KOPT-K1 (cell line): ENCODE data around the gene EGFL8.
"Not testable (repeated sequence)": the region's sequence is repeated elsewhere in the genome, so short reads cannot be mapped to it uniquely, and the experiment has no call there.

ENCODE experiments used
- H3K27ac ChIP-seq: fragments of 200-600 bp; sonication (generic); 2 replicates; pipeline ENCODE4 v1.5.1; 2016; ENCODE audit warnings: antibody characterized with exemption, mild to moderate bottlenecking, low read depth, low read length; ENCODE audit not compliant: poor library complexity, severe bottlenecking
- H3K36me3 ChIP-seq: fragments of 200-600 bp; sonication (generic); 2 replicates; pipeline ENCODE4 v1.5.1; 2017; ENCODE audit warnings: antibody characterized with exemption, mild to moderate bottlenecking, low read length, moderate library complexity; ENCODE audit not compliant: insufficient read depth
- H3K9me3 ChIP-seq: fragments of 200-600 bp; sonication (generic); 2 replicates; pipeline ENCODE4 v1.5.1; 2017; ENCODE audit warnings: antibody characterized with exemption, low read length, mild to moderate bottlenecking; ENCODE audit not compliant: insufficient read depth, poor library complexity, severe bottlenecking

The EGFL8 gene

DNA sequence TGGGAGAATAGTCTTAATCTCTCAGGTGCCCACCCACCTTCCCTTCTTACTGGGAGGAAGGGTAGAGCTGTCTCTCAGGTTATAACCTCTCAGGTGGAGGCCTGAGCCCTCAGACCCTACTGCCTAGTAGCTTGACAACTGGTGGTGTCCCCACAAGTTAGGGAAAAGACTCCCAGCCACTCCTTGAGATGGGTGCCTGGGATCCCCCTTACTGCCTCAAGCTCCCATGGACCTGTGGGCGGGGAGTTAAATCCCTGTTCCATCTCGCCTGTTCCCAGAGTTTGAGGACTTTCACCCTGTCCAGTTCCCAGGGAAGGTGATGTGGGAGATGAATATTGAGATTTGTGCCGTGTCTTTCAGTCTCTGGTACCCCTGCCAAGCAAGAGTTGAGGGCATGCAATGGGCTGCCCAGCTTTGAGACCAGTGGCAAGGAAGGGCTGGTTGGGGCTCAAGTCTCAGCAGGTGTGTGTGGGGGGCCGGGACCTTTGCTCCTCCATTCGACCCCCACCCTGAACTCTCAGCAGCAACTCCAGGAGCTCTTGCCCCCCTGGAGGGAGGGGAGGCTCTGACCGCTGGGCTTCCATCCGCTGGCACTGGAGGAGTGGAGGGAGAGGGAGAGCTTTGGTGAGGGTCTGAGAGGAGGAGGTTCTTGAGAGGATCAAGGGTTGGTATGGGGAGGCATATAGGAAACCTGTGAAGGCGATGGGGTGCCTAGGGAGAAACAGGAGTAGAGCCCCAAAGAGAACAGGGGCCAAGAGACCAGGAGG lies 26.7 kb downstream of the EGFL8 start:
- peak overlapping the region; percentile 98 for H3K27ac ChIP-seq
- no peaks in the 10 kb centered on the region for H3K9me3 ChIP-seq
- peaks cover 22% of the 10 kb centered on the region for H3K36me3 ChIP-seq

- Histone ChIP-seq H3K36me3 (peaks cover 14% of the 10 kb centered on the region), H3K27ac (peak overlapping the region; percentile 98)
Measured at GRCh38 chr6:32191696-32192607, 27.6 kb downstream of the EGFL8 start.

GRCh38 chr6:32192608-32193039 lies 28.2 kb downstream of the EGFL8 start, which contains the start of gene GPSM3:
Gene GPSM3 (minus strand): TSS chr6:32192643. CDS start chr6:32192513, 130 bp downstream.
- Histone ChIP-seq H3K27ac (peak within 1 kb of the TSS; percentile 98), H3K36me3 (peaks cover 7% of the 10 kb centered on the region), H3K9me3 (no peaks in the 10 kb centered on the region)

More at GRCh38 chr6:32191696-32192607, 27.6 kb downstream of the EGFL8 start:
- no peaks in the 10 kb centered on the region for H3K9me3 ChIP-seq

- H3K27ac ChIP-seq, result peak overlapping the region; percentile 98
- H3K9me3 ChIP-seq, H3K36me3 ChIP-seq: not testable (repeated sequence)
Measured at GRCh38 chr6:32193096-32193495, 28.7 kb downstream of the EGFL8 start.

- no peaks in the 10 kb centered on the region for H3K36me3 ChIP-seq
- peak overlapping the region; percentile 98 for H3K27ac ChIP-seq
- no peaks in the 10 kb centered on the region for H3K9me3 ChIP-seq
Measured at GRCh38 chr6:32194388-32194787, 30.0 kb downstream of the EGFL8 start.

- Histone ChIP-seq H3K36me3 (no peaks in the 10 kb centered on the region), H3K27ac (peak overlapping the region; percentile 98), H3K9me3 (no peaks in the 10 kb centered on the region)
Measured at GRCh38 chr6:32194825-32195651, 30.6 kb downstream of the EGFL8 start.

DNA sequence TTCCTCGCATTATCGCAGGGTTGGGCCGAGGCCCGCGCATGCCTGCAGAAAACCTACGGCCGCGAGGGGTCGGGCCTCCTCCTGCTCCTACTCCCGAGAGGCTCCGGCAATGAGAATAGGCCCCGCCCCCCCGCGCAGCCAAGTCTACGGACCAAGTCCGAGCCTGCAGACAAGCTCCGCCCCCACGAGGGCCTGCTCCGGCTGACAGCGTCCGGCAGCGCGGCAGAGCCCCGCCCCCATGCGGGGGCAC lies 31.2 kb downstream of the EGFL8 start:
- Histone ChIP-seq H3K36me3 (no peaks in the 10 kb centered on the region), H3K27ac (peak overlapping the region; percentile 98), H3K9me3 (no peaks in the 10 kb centered on the region)

DNA sequence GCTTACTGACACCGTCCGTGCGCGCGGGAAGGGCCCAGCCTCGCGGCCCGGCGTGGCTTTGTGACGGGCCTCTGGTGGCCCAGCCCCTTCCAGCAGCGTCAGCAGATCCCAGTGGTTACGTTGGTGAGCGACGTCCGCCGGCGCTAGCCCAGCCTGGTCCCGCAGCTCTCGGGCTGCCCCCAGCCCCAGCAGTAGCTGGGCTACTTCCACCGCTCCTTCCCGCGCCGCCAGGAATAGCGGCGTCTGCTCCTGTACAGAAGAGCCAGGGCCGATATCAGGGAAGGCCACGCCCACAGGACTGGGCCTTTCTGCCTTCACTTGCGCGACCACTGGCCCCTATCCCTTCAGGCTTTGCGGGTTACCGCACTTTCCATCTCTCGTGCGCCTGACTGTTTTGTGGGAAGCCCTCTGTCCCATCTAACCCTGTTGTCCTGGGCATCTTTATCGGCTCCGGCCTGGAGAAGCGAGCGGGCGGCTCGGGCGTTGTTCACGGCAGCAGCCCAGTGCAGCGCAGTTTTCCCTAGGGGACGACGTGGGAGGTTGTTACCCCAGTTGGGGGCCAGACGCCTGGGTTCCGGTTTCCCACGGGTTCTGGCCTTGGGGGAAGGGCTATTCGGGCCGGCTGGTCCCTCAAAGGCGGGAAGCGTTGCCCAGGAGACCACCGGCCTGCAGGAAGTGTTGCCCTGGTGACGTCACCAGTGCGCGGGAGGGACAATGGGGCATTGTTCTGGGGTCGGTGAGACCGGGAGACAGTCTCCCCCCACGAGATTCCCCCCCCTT lies 31.7 kb downstream of the EGFL8 start:
- no peaks in the 10 kb centered on the region for H3K36me3 ChIP-seq
- peak overlapping the region; percentile 98 for H3K27ac ChIP-seq
- no peaks in the 10 kb centered on the region for H3K9me3 ChIP-seq

DNA sequence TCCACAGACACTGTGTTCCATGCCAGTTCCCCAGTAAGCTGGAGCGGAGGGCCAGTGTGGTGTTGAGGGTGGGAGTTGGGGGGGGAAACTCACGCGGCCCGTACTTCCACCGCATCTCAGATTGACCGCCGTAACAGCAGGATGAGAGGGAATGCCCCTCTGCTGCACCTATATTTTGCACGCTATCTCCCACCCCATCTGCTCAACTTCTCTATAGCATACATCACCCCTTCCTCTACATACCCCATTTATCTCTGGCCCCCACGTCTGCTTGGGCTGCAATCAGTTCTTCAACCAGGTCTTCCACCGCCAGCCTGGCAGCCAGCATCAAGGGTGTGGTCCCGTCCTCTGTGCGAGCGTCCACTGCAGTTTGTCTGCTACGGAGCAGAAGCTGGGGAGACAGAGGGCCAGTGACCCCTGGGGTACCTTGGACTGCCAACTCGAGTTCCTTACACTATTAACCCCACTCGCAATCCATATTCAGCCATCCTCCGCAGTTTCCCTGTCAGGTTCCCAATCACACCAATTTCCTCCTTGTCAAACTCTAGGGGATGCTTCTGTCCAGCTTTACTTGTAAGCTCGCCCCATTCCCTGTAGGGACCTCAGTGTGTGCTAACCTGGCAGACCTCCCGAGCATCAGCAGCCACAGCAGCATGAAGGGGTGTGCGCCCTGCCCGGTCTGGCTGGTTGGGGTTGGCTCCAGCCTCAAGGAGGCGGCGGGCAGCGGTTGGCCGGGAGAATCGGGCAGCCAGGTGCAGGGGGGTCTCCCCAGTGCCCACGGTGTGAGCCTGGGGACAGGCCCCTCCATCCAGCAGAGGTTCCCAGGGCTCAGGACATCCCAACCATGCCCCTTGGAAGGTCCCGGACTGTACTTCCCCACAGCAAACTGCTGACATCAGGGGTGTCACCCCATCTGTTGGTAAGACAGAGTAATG lies 32.6 kb downstream of the EGFL8 start:
- no peaks in the 10 kb centered on the region for H3K9me3 ChIP-seq
- H3K36me3 ChIP-seq, result no peaks in the 10 kb centered on the region
- peak overlapping the region; percentile 98 for H3K27ac ChIP-seq

- H3K27ac ChIP-seq, result no peak overlapping the region
- no peaks in the 10 kb centered on the region for H3K36me3 ChIP-seq
- H3K9me3 ChIP-seq, result no peaks in the 10 kb centered on the region
Measured at GRCh38 chr6:32198345-32198696, 33.9 kb downstream of the EGFL8 start.

- no peak overlapping the region for H3K27ac ChIP-seq
- H3K36me3 ChIP-seq, result no peaks in the 10 kb centered on the region
- no peaks in the 10 kb centered on the region for H3K9me3 ChIP-seq
Measured at GRCh38 chr6:32198866-32199265, 34.5 kb downstream of the EGFL8 start.

DNA sequence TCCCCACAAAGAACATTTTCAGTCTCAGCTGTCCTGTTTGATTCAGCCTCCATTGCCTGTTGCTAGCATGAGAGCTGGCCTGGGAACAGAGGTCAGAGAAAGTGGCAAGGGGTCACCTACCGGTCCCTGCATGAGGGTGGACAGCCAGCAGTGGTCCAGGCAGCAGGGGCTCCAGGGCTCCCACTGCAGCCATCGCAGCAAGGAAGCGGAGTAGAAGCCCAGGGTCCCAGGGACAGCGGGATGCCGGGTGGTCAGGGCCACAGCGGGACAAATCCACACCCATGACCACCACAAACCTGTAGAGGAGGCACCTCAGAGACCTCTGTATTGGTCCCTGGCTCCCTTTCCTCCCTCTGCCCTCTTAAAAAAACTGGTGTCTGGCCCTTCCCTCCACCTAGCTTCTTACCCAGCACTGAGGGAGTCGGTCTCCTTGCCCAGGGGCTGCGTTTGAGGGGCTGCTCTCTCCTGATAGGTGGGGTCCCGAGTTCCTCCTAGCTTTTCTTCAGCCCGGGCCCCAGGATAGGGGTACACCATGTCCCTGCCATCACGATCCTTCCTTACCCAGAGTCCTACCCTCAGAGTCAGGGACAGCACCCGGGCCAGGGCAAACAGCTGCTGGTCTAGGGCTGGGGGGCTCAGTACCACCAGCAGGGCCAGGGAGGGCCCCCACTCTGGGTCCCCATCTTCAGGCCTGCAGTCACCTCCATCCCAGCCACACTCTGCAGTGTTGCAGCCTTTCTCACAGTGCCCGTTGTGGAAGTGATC lies 36.5 kb downstream of the EGFL8 start:
- Histone ChIP-seq H3K27ac (no peak overlapping the region), H3K36me3 (no peaks in the 10 kb centered on the region)

DNA sequence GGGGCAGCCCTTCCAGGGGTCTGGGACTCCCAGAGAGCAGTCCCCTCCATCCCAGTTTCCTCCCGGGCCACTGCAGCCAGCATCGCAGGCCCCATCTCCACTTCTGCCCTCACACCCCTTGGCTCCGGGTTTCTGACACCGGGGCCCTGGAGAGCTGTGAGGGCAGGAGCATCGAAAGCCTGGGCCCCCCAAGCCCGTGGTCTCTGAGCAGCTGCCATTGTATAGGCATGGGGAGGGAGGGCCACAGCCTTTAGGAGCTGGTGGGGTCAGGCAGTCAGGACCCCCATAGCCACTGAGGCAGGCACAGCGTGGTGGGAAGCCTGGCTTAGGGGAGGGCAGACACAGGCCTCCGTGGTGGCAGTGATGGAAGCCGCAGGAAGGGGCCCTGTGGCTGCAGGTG lies 37.8 kb downstream of the EGFL8 start:
- Histone ChIP-seq H3K36me3 (no peaks in the 10 kb centered on the region), H3K9me3 (no peaks in the 10 kb centered on the region), H3K27ac (peak overlapping the region; percentile 46)

More for the DNA sequence above, 36.5 kb downstream of the EGFL8 start:
- no peaks in the 10 kb centered on the region for H3K9me3 ChIP-seq
